Sigmoid colon (tissue), 4 donors: ENCODE data around the gene WWTR1.

Experiments
- CTCF ChIP-seq, 4 experiments: fragments of 450-650 bp in 3 of 4; fragments of 200-600 bp in 1 of 4; IDR thresholded peaks; one replicate each; pipeline ENCODE4 v1.5.1; 2016 to 2019; ENCODE audit warnings: antibody characterized with exemption in 4 of 4, mild to moderate bottlenecking in 3 of 4, moderate library complexity in 2 of 4
- POLR2A ChIP-seq, 2 donors: fragments of 450-650 bp; IDR thresholded peaks; one replicate each; pipeline ENCODE4 v1.6.1; 2016; ENCODE audit warnings: antibody characterized with exemption in 2 of 2, mild to moderate bottlenecking in 2 of 2, moderate library complexity in 2 of 2
- POLR2AphosphoS5 ChIP-seq, 4 donors: sonication (generic); formaldehyde crosslinking; IDR thresholded peaks; one replicate each; pipeline ENCODE4 v1.6.1; 2017; ENCODE audit warnings: antibody characterized with exemption in 4 of 4

GRCh38 chr3:149612456-149612855, 45.4 kb downstream of the WWTR1 start:
- TF ChIP-seq POLR2A (IDR thresholded peaks at IDR 0.05) (no peak), CTCF (IDR thresholded peaks at IDR 0.05) (no peak), POLR2AphosphoS5 (IDR thresholded peaks at IDR 0.05) (no peak)
